GM23248 (cell line): ENCODE results near the gene SH3RF3. TPM values are rescaled to one million over a fixed set of nuclear protein-coding genes. Genes with fewer than 3 reads are reported as not detected.

Source experiments
- DNase-seq: peaks from one replicate; pipeline ENCODE4 v3.0.0-alpha.2; 2015
- H2AFZ ChIP-seq: fragments of 200-600 bp; sonication (generic); 2 replicates; pipeline ENCODE4 v1.6.1; 2016; ENCODE audit warnings: antibody characterized with exemption
- H3F3A ChIP-seq: fragments of 200-600 bp; sonication (generic); 2 replicates; pipeline ENCODE4 v1.6.1; 2016; ENCODE audit warnings: mild to moderate bottlenecking, antibody characterized with exemption, mixed run types; ENCODE audit not compliant: insufficient read depth
- H3K27ac ChIP-seq: fragments of 200-600 bp; sonication (generic); 2 replicates; pipeline ENCODE4 v1.5.1; 2016; ENCODE audit warnings: mild to moderate bottlenecking
- H3K27me3 ChIP-seq: fragments of 200-600 bp; sonication (generic); replicated peaks from 2 replicates; pipeline ENCODE4 v1.6.1; 2016; ENCODE audit warnings: mild to moderate bottlenecking; ENCODE audit not compliant: insufficient read depth
- H3K36me3 ChIP-seq: fragments of 200-600 bp; sonication (generic); 2 replicates; pipeline ENCODE4 v1.6.1; 2016; ENCODE audit warnings: low read depth, mild to moderate bottlenecking
- H3K4me1 ChIP-seq: fragments of 200-600 bp; sonication (generic); 2 replicates; pipeline ENCODE4 v1.6.1; 2016; ENCODE audit warnings: mild to moderate bottlenecking; ENCODE audit not compliant: insufficient read depth
- H3K4me2 ChIP-seq: fragments of 200-600 bp; sonication (generic); one replicate; pipeline ENCODE4 v1.6.1; 2016; ENCODE audit warnings: mild to moderate bottlenecking; ENCODE audit not compliant: unreplicated experiment
- H3K4me3 ChIP-seq: fragments of 200-600 bp; sonication (generic); 2 replicates; pipeline ENCODE4 v1.5.1; 2016; ENCODE audit warnings: mild to moderate bottlenecking
- H3K79me2 ChIP-seq: fragments of 200-600 bp; sonication (generic); 2 replicates; pipeline ENCODE4 v1.6.1; 2016; ENCODE audit warnings: mild to moderate bottlenecking; ENCODE audit not compliant: insufficient read depth
- H3K9ac ChIP-seq: fragments of 200-600 bp; sonication (generic); 2 replicates; pipeline ENCODE4 v1.6.1; 2016; ENCODE audit warnings: mild to moderate bottlenecking
- H3K9me2 ChIP-seq: fragments of 200-600 bp; sonication (generic); 2 replicates; pipeline ENCODE4 v1.6.1; 2016; ENCODE audit warnings: mixed run types, mild to moderate bottlenecking, moderate library complexity; ENCODE audit not compliant: insufficient read depth
- H3K9me3 ChIP-seq: fragments of 200-600 bp; sonication (generic); one replicate; pipeline ENCODE4 v1.6.1; 2017; ENCODE audit warnings: low read depth
- H4K20me1 ChIP-seq: fragments of 200-600 bp; sonication (generic); 2 replicates; pipeline ENCODE4 v1.6.0; 2016; ENCODE audit not compliant: insufficient read depth
- EZH2 ChIP-seq: fragments of 200-600 bp; sonication (generic); IDR thresholded peaks from 2 replicates; pipeline ENCODE4 v1.6.1; 2018; ENCODE audit warnings: antibody characterized with exemption, mild to moderate bottlenecking; ENCODE audit not compliant: insufficient read depth, poor library complexity, severe bottlenecking
- EZH2phosphoT487 ChIP-seq: fragments of 200-600 bp; sonication (generic); IDR thresholded peaks from 2 replicates; pipeline ENCODE4 v1.6.1; 2018; ENCODE audit warnings: antibody characterized with exemption, moderate library complexity, mild to moderate bottlenecking, low read depth; ENCODE audit not compliant: insufficient read depth
- WGBS, 2 experiments: methylation state at CpG; one replicate each; pipeline ENCODE4 v1.1.6; 2015 to 2017; ENCODE audit warnings: low lambda C conversion rate in 2 of 2, low coverage in 1 of 2; ENCODE audit errors: missing lambda C conversion rate in 2 of 2; 5-methylcytosine and 5-hydroxymethylcytosine counted together
- in situ Hi-C: fragments of 300-500 bp; cut with MboI; formaldehyde crosslinking; loops from 2 replicates; pipeline ENCODE4 v1.15.0; 2020
- polyA plus RNA-seq: library from polyadenylated mRNA; unstranded; fragments of >200 nt; fragmentation: Nextera tagmentation; extraction: Ambion mirVana; gene quantifications from 2 replicates; pipeline ENCODE4 v1.2.1, GENCODE V29; 2016
- total RNA-seq: library from RNA; depleted of rRNA; stranded (reverse); fragments of >200 nt; shearing (Covaris generic); gene quantifications from 2 replicates; pipeline ENCODE4 v1.2.3, GENCODE V29; 2014

The SH3RF3 gene
- total and polyA plus RNA-seq, 2 experiments from 2014 or later: 1.5 to 5.2 TPM

DNA sequence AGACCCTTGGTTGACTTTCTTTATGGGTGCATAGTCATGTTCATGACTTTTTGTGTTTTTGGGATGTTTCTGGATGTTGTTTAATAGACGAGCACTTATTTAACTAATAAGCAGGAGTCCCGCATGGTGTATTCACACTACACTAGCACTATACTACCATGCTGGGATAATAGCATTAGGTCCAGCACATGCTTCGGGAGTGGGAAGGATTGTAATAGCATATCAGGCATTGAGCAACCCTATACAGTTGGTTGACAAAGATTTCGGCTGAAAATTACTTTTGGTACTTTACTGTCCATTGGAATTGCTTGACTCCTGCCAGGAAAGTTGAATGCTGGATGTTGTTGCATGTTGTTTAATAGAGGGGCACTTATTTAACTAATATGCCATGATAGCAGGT is 2.8 kb downstream of the SH3RF3 start:
- no peak overlapping the region for H2AFZ ChIP-seq
- in situ Hi-C loops: no loop called here
- H4K20me1 ChIP-seq: no peaks in the 10 kb centered on the region
- H3K27ac ChIP-seq: no peak overlapping the region
- 89 to 90% methylated on average over 4 of the region's 4 CpGs for WGBS, 2 experiments
- no peak overlapping the region for H3K4me3 ChIP-seq
- no peak overlapping the region for H3K9ac ChIP-seq
- H3K9me3 ChIP-seq: no peaks in the 10 kb centered on the region
- DNase-seq: no peak
- no peak for TF ChIP-seq EZH2
- TF ChIP-seq EZH2phosphoT487: no peak
- H3K4me2 ChIP-seq: no peak overlapping the region
- H3K9me2 ChIP-seq: no peaks in the 10 kb centered on the region
- H3K27me3 ChIP-seq: no peaks in the 10 kb centered on the region
- H3K79me2 ChIP-seq: peaks cover 65% of the 10 kb centered on the region
- peaks cover 25% of the 10 kb centered on the region for H3K4me1 ChIP-seq
- H3F3A ChIP-seq: peaks cover 6% of the 10 kb centered on the region
- no peaks in the 10 kb centered on the region for H3K36me3 ChIP-seq

DNA sequence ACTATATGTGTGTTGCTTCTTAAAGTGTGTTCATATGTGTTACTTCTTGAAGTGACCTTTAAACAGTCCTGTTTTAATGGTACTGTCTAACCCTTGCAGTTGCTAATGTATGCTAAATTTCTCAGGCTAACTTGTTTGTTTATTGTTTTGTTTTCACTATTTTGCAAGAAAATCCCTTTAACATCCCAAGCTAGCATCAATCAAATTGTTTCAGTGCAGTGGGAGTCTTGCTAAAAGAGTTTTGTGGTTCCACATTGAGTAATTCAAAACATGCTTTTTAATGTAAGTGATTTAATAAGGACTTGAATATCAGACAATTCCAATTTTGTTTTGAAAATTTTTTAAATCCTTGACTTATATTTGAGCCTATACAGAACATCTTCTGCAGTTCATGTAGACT is 3.6 kb downstream of the SH3RF3 start:
- H3K9me2 ChIP-seq: no peaks in the 10 kb centered on the region
- no peak overlapping the region for H3K4me2 ChIP-seq
- H3K36me3 ChIP-seq: no peaks in the 10 kb centered on the region
- TF ChIP-seq EZH2: no peak
- TF ChIP-seq EZH2phosphoT487: no peak
- no peak for DNase-seq
- no peaks in the 10 kb centered on the region for H3K9me3 ChIP-seq
- H3F3A ChIP-seq: no peaks in the 10 kb centered on the region
- H2AFZ ChIP-seq: no peak overlapping the region
- no peak overlapping the region for H3K27ac ChIP-seq
- no peaks in the 10 kb centered on the region for H4K20me1 ChIP-seq
- no peak overlapping the region for H3K9ac ChIP-seq
- in situ Hi-C loops: no loop called here
- H3K4me1 ChIP-seq: peaks cover 16% of the 10 kb centered on the region
- H3K27me3 ChIP-seq: no peaks in the 10 kb centered on the region
- peaks cover 73% of the 10 kb centered on the region for H3K79me2 ChIP-seq
- H3K4me3 ChIP-seq: no peak overlapping the region

DNA sequence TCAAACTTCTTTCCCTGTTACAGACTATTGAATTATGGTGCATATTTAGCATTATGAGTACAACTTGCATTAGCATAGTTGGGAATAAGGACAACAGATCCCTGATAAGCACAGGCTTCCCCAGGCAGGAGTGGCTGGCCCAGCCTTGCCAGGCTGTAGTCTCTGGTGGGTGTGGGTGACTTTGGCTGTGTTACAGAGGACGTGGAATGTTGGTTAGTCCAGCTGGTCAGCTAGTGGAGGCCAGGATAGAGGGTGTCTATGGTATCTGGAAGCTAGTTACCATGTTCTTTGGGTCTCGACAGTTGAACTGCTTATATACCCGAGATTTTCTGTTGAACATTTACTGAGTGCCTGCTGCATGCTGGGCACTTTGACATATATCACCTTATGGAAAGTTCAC is 4.7 kb downstream of the SH3RF3 start:
- TF ChIP-seq EZH2phosphoT487 (no peak), EZH2 (no peak)
- Histone ChIP-seq H2AFZ (no peak overlapping the region), H3K4me3 (no peak overlapping the region), H3K9me3 (no peaks in the 10 kb centered on the region), H3K9me2 (no peaks in the 10 kb centered on the region), H3K79me2 (peaks cover 84% of the 10 kb centered on the region), H3K4me2 (no peak overlapping the region), H3K36me3 (no peaks in the 10 kb centered on the region), H4K20me1 (no peaks in the 10 kb centered on the region), H3K27me3 (no peaks in the 10 kb centered on the region), H3K9ac (no peak overlapping the region), H3F3A (no peaks in the 10 kb centered on the region), H3K27ac (no peak overlapping the region), H3K4me1 (peaks cover 13% of the 10 kb centered on the region)
- 95 to 100% methylated on average over 3 of the region's 3 CpGs for WGBS, 2 experiments
- in situ Hi-C loops: no loop called here
- no peak for DNase-seq

DNA sequence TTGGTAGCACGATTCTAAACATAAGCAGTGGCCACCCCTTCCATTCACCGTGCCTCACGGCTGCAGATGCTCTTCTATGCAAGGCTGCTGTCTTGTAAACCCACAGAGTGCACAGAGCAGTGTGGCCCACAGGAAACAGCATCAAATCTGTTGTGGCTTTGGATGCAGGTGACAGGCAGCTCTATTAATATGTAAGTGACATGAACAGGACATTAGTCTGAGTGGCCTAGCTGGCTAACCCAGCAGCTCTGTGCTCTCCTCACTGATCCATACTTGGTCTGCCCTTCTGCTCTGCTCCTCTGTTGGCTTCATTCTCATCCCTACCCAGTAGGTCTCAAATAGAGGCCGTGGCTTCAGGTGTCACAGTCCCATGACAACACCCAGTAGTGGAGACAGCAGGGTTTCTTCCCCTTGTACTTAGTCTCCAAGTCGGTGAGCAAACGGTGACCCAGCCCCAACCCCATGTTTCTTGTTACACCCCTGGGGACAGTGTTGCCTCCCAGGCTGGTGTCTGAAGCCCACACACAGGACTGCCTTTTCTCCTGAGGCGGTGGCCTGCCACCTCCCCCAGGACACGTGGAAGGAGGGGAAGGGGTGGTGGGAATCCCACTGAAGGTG is 5.8 kb downstream of the SH3RF3 start:
- Histone ChIP-seq H3K27me3 (no peaks in the 10 kb centered on the region), H3K9me3 (no peaks in the 10 kb centered on the region), H3K4me2 (no peak overlapping the region), H3K36me3 (no peaks in the 10 kb centered on the region), H3F3A (no peaks in the 10 kb centered on the region), H3K79me2 (peaks cover 93% of the 10 kb centered on the region), H3K4me3 (no peak overlapping the region), H3K27ac (no peak overlapping the region), H3K9ac (no peak overlapping the region), H3K9me2 (no peaks in the 10 kb centered on the region), H2AFZ (no peak overlapping the region), H4K20me1 (0 out of 2 replicates have a peak, but pooled peaks cover 4% of the 10 kb centered on the region), H3K4me1 (peaks cover 13% of the 10 kb centered on the region)
- DNase-seq: no peak
- in situ Hi-C loops: no loop called here
- TF ChIP-seq EZH2phosphoT487 (no peak), EZH2 (no peak)
- 98% methylated on average over 8 of the region's 8 CpGs for WGBS, 2 experiments

DNA sequence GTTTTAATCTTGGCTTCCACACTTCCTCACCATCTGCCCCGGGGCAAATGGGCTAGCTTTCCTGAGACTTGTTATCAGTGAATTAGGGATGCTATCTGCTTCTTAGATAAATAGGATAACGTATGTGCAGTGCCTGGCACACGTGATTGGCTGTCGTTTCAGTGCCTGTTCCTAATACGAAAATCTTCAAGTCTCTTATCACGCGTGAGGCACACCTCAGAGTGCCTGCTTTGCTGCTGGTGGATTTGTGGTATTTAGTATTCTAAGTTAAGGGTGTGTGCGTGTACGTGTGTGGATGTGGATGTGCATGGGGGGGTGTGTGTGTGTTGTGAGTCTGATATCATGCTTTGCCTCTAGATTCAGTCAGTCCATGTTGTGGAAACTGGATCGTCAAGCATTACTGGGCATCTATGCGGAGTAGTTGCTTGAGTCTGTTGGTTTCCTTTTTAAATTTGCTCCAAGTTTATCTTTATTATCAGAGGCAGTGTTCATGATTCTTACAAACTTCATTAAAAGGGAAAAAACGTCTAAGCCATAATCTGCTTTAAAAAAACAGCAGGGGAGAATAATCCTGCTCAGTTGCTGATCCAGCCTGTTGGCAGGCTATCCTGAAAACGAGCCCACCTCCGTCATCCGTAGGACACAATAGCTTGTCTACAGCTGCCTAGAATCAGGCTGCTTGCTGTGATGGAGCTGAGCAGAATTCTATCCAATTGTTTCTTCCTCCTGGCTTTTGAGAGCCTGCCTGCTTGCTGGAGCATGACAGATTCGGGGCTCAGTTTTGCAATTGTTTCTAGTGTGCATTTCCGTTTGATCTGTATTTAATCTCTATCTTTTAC is 6.6 kb downstream of the SH3RF3 start:
- no peak overlapping the region for H3K4me2 ChIP-seq
- in situ Hi-C loops: no loop called here
- 0 out of 2 replicates have a peak, but pooled peaks cover 4% of the 10 kb centered on the region for H4K20me1 ChIP-seq
- no peak for DNase-seq
- peaks cover 91% of the 10 kb centered on the region for H3K79me2 ChIP-seq
- no peaks in the 10 kb centered on the region for H3K36me3 ChIP-seq
- H3K4me1 ChIP-seq: peaks cover 11% of the 10 kb centered on the region
- TF ChIP-seq EZH2 (no peak), EZH2phosphoT487 (no peak)
- H3K27ac ChIP-seq: no peak overlapping the region
- H3F3A ChIP-seq: no peaks in the 10 kb centered on the region
- H3K9me3 ChIP-seq: no peaks in the 10 kb centered on the region
- H3K9me2 ChIP-seq: no peaks in the 10 kb centered on the region
- H3K4me3 ChIP-seq: no peak overlapping the region
- WGBS, 2 experiments: 76 to 79% methylated on average over 17 of the region's 17 CpGs
- no peak overlapping the region for H3K9ac ChIP-seq
- no peak overlapping the region for H2AFZ ChIP-seq
- no peaks in the 10 kb centered on the region for H3K27me3 ChIP-seq
